LoVo (cell line): ENCODE results near the gene CNDP2.
"Not testable (repeated sequence)": the region's sequence is repeated elsewhere in the genome, so short reads cannot be mapped to it uniquely, and the experiment has no call there.

Experiments
- DNase-seq: peaks from one replicate; pipeline ENCODE4 v3.0.0-alpha.2; 2016; ENCODE audit warnings: low spot score

Gene CNDP2

DNA sequence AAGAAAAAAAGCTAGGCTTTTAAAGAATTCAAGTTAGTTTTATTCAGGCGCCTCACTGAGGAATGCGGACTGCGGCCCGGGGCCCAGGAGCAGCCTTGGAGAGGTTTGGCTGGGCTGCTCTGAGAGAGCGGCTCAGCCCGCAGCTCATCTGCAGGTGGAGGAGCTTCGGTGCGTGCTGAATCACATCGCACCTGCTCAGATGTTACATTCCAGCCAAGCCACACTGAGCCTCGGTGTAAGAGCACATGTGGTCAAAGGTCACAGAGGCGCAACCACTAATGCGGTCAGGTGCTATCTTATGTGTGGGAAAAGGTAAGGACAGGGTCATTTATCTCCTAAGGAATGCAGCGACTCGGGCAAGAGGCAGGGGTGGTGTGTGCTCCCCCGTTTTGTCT is 21.1 kb downstream of the CNDP2 start:
- DNase-seq: no peak

DNA sequence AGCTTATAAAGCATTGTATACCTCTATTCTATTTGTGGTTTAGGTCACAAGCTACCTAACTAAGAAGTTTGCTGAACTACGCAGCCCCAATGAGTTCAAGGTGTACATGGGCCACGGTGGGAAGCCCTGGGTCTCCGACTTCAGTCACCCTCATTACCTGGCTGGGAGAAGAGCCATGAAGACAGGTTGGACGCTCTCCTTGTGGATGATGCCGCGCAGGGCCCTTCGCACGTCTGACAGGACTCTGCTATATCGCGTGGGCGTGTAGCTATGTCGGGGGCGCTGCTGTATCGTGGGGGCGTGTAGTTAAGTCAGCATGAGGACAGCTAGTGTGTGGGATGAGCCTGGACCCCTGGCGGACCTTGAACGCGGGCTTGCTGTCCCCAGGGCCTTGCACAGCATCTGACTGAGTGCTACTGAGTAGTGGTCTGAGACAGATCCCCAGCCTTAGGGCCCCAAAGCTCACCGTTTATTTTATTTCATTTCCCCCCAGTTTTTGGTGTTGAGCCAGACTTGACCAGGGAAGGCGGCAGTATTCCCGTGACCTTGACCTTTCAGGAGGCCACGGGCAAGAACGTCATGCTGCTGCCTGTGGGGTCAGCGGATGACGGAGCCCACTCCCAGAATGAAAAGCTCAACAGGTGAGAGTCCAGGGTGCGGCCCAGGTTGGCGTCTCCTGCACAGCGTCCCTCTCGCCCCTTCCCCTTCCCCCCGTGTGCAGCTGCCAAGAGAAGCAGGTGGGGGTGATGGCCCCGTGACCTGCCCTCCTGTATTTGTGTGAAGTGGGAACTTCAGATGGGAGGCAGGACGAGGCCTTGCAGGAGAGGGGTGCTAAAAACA is 22.5 kb downstream of the CNDP2 start:
- DNase-seq: no peak

DNA sequence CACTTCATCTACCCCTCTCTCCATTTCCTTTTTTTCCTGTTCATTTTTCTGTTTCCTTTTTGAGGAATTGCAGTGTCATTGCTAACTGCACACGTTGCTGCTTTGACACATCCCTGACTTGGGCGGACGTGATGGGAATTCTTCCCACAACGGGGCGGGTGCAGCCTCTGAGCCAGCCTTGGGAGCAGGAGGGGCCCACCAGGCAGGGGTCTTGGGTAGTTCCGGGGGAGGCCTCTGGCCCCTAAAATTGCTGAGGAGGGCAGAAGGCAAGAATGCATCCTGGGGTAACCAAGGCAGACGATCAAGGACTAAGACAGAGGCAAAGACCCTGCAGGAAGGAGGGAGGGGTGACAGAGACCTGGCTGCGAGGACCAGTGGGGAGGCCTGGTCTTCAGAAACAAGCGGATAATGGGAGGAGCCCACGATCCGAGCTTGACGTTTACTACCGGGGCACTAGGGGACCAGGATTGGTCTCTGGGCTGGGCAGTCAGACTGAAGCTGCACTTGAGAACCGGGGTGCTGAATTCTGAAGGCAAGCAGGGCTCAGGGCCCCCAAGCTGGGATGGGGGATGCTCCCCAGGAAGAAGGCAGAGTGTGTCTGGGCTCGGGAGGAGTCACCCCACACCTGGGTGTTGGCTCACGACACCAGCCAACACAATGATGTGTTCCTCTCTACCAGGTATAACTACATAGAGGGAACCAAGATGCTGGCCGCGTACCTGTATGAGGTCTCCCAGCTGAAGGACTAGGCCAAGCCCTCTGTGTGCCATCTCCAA is 23.3 kb downstream of the CNDP2 start:
- no peak for DNase-seq

DNA sequence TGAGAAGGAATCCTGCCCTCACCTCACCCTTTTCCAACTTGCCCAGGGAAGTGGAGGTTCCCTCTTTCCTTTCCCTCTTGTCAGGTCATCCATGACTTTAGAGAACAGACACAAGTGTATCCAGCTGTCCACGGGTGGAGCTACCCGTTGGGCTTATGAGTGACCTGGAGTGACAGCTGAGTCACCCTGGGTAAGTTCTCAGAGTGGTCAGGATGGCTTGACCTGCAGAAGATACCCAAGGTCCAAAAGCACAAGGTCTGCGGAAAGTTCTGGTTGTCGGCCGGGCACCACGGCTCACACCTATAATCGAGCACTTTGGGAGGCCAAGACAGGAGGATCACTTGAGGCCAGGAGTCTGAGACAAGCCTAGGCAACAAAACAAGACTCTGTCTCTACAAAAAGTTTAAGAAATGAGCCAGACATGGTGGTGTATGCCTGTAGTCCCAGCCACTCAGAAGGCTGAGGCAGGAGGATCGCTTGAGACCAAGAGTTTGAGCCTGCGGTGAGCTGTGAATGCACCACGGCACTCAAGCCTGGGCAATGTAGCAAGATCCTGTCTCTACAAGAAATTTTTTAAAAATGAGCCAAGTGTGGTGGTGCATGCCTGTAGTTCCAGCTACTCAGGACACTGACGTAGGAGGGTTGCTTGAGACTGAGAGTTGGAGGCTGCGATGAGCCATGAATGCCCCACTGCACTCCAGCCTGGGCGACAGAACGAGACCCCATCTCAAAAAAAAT is 24.1 kb downstream of the CNDP2 start:
- DNase-seq: no peak

DNA sequence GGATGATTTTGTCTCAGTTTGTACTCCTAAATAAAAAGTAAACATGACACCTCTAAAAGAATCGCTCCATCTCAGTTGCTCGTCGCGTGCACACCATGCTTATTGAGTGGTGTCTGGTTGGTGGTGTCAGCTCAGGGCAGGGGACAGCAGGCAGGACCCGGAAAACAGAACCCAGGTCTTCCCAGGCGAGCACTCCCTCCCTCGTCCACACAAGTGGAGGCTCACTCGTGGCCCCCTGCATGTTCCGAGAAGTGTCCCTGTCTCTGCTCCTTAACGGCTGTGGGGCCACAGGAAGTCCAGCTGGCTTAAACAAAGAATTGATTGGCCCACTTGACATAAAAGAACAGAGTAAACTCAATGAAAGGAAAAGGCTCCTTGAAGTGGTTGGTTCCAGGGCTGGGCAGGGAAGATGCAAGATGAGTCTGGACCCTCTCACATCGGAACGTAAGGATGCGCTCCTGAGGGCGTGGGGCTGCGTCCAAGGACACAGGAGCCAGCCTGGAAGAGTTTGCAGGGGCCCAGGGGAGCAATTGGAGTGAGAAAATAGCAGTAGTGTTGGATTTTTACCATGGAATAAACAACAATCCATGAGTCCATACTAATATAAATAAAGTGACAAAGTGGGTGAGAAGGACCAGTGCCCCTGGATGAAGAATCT is 25.0 kb downstream of the CNDP2 start:
- DNase-seq: no peak

DNA sequence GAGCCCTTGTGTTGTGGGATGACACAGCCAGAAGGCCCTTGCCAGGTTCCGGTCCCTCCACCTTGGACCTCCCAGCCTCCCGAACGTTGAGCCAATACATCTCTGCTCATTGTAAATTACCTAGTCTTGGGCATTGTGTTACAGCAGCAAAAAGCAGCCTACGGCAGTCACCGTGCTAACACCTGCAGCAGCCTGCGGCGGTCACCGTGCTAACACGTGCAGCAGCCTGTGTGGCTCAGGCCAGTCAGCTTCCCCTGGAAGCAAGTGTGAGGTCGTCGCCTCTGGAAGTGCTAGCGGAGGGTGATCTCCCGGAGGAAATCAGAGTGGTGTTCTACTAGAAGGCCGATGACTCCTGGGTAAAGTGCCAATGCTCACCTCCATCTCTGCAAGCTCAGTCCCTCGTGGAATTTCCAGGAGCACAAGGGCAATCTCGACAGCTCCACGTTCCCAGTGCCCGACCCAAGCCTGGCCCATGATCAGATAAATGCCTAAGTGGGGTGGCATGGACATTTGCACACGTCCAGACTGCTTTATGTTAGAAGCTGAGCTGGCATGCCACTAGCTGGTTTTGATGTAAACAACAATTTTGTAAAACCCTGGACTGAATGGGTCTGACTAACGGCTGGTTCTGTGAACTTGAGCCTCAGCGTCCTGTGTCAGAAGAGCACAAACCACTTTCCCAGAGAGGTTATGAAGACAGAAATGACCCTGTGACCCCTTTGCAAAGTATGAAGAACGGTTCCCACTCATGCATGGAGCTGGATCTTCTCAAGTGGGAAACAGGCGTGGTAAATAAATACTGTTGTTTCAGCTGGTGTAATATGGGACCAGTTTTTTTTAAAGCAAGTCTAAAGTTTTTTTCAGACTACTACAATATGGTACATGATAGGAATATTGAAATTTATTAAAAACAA is 26.7 kb downstream of the CNDP2 start:
- no peak for DNase-seq

DNA sequence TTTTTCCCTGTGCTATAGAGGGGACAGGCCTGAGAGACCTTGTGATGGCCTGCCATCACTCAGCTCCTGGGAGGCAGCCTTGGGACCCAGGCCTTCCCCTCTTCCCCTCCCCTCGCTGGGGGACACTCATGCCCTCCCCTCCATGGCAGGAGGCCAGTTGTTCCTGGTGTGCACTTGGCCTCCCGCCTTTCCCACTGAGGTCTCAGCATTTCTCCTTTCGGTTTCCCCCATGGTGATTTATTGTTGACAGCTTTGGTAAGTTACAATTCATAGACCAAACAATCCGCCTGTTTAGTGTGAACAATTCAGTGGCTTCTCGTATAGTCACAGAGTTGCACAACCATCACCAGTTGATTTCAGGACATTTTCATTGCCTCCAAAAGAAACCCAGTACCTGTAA is 27.9 kb downstream of the CNDP2 start:
- no peak for DNase-seq

DNA sequence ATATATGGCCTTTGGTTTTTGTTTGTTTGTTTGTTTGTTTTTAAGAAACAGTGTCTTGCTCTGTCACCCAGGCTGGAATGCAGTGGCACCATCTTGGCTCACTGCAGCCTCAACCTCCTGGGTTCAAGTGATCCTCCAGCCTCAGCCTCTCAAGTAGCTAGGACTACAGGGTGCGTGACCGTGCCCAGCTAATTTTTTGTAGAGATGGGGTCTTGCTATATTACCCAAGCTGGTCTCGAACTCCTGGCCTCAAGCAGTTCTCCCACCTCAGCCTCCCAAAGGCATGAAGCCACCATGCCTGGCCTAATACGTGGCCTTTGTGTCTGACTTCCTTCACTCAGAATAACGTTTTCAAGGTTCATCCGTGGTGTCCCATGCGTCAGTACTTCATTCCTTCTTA is 28.8 kb downstream of the CNDP2 start:
- not testable (repeated sequence) for DNase-seq

DNA sequence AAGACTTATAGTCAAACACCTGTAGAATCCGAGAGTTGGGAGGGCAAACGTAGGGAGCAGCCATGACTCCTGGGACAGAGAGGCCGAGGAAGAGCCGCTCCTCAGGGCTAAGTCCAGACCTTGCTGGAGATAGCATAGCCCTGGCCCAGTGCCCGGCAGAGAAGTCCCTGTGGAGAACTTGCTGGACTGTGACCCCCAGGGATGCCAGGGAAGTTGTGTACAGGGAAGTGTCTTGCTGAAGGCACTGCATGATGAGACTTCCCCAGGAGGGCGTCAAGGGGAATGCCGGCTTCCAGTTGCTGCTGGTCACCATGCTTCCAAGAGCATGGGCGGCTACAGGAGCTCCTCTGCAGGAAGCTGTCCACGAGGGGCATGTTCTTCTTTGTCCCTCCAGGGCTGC is 29.6 kb downstream of the CNDP2 start:
- peak; percentile 32 for DNase-seq

DNA sequence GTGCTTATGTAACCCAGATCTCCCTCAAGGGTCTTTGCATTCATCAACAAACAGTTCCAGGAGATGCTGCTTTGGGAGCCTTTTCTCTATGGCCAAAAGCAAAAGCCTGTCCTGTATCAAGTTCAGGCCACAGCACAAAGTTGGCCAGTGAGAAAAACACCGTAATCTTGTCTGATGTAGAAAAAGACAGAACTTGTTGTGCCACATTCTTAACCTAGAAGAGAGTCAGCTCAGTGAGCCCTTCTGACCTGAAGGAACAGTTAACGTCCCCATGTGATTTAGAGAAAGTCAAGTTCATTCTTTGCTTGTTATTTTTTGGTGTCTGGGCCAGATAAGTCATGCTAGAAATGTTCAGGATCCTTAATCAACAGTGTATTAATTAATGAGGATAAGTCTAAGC is 30.3 kb downstream of the CNDP2 start:
- DNase-seq: no peak

DNA sequence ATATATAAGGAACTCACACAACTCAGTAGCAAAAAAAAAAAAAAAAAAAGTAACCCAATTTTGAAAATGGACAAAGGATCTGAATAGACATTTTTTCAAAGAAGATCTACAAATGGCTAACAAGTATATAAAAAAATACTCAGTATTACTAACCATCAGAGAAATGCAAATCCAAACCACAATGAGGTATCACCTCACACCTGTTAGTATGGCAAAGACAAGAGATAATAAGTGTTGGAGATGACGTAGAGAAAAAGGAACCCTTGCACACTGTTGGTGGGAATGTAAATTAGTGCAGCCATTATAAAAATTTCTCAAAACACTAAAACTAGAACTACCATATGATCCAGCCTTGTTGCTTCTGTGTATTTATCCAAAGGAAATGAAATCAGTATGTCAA is 32.3 kb downstream of the CNDP2 start:
- DNase-seq: no peak

DNA sequence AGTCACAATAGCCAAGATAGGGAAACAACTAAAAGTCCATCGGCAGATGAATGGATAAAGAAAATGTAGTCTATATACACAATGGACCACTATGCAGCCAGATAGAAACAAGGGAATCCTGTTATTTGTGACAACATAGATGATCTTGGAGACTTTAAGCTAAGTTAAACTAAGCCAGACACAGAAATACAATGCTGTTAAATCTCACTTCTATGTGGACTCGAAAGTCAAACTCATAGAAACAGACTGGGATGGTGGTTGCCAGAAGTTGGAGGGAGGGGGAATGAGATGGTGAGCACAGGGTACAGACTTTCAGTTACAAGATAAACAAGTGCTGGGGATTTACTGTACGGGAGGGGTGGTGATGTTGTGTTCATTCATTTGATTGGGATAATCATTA is 32.8 kb downstream of the CNDP2 start:
- DNase-seq: no peak

DNA sequence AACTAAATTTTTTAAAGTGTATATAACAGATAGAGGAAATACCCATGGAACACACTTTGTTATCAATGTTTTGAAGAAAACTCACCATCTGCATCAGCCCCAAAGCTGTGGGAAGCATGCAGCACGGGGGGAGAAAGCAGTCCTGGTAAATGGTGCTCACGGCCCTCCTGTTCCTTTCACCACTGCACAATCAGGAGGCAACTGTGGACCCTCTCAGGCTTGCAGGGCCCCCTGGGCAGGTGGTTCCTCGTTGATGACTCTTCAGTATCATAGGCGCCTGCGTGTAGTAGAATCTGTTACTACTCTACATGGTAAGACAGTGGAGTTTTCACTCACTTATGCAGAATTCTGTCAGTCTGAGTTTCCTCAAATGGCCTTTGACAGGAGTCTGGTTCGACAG is 33.2 kb downstream of the CNDP2 start:
- no peak for DNase-seq

DNA sequence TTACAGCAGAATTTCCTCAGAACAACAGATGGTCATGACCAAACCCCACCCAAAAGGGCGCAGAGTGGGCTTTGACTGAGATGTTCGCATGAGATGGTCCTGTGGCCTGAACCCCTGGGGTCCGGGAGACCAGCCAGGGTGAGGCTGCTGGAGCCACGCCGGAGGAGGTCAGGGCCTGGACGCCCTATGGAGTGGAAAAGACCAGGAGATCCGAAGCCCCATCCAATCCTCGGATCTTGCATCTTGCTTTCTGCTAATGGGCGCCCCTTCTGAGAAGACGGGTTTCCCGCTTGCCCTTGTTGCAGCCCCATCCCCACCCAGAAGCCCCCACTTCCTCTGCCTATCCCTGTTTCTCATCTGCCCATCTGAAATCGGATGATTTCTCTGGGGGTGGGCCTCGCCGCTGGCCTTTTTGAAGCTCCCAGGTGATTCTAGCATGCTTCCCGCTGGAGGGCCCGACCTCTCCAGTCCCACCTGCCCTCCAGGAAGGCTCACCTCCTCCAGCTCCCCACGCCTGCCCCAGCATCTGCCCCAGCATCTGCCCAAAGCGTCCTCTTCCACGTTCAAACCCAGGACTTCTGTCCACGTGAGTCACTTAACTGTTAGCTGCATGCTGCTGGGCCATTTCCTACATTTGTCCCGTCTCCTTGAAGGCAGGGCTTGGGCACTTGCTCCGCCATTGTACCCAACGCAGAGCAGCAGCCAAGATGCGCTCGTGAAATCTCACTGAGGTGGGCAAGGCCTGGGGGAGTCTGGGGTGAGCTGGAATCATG is 33.8 kb downstream of the CNDP2 start:
- no peak for DNase-seq

DNA sequence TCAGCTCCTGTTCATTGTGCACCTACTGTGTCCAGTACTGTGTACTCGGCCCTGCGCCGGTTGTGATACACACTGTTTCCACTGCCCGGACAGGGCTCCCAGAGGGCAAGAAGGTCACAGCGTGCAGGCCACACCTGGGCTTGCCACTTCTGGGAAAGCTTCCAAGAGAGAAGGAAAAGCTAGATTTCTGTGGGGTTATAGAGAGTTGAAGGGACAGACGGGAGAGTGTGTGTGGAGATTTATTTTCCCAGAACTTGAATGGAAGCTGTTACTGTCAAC is 34.4 kb downstream of the CNDP2 start:
- DNase-seq: no peak

DNA sequence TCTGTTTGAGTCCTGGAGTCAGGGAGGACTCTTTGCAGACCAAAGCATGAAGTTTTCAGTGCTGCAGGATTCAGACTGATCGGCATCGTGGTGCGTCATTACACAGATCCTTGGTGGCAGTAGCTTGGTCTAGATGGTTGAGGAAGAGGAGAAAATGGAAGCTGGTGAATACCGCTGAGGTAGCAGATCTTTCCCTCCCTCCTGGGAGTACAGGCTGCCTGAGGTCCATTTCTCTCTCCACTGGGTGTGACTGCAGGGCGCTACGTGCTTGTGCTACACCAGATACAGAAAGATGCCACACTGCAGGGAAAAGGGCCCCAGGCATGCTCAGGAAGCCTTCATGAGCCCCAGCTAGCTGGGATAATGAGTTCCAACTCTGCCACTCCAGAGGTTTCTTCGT is 34.9 kb downstream of the CNDP2 start:
- no peak for DNase-seq

DNA sequence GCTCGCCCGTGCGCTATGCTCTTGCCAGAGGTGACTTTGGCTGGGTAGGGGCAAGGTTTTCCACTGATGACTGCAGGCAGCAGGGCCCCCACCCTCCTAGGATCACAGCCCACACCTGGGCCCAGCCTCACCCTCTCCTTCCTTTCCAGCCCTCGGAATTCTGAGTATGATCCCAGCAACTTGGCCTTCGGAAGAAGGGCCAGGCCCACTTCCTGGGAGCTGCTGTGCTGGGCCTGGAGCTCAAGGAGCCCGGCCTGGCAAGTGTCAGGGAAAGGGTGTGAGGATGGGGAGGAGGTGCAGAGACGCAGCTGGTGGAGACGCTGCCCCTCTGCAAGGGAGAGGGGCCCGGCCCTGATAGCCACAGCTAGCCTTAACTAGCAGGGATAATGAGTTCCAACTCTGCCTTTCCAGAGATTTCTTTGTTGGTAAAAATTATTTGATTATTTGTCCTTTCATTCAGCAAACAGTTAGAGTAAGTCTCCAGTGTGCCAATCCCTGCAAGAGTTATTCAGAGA is 36.4 kb downstream of the CNDP2 start:
- no peak for DNase-seq

DNA sequence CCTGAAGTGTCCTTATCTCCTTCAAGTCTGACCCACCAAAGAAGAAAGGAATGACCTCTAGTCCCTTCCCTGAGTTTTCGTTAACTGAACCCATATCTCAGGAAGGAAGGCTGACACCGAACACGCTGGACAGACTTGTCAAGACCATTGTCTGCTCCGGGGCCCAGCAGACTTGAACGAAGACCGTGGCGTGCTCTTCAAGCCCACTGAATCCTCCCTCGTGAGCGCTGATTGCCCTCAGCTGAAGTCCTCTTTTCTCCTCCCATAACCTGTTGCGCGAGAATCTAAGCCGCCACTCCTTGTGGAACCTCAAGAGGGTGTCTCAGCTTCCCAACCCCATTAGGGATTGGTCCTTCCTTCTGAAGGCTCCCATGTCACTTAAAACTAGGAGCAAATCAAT is 37.5 kb downstream of the CNDP2 start:
- DNase-seq: no peak

DNA sequence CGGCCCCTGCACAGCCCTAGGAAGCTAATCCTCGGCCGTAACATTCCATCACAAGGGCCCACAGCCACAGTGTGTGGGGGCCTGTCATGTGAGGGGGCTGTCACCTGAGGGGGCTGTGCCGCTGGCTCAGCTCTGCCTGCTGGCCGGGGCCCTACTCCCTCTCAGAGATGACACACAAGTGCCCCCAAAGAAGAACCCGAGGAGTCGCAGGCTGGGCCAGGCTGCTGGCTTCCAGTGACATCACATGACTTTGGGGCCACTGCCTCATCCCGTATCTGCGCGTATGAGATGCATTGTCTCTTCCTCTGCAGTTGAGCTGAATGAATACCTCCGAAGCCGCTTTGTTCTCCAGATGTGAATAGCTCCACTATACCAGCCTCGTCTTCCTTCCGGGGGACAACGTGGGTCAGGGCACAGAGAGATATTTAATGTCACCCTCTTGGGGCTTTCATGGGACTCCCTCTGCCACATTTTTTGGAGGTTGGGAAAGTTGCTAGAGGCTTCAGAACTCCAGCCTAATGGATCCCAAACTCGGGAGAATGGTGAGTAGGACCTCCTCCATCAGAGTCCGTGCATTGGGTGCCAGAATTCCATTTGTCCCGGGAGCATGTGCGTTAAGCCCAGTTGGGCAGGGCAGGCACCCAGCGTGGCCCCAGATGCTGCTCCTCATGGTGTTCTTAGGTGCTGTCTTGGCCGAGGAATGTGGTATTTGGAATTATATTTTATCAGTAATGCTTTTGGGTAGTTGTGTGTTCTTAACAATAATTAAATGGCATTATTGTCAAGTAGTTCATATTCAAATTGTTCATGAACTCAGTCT is 38.2 kb downstream of the CNDP2 start, which contains the start of gene CNDP1:
Gene CNDP1, plus strand, starts transcription at position 351 of the 820 bp plus-strand sequence. Its CDS starts 168 bp downstream, at position 519.
- DNase-seq: no peak
